ENCODE measurements around the gene CMTM1.

DNA sequence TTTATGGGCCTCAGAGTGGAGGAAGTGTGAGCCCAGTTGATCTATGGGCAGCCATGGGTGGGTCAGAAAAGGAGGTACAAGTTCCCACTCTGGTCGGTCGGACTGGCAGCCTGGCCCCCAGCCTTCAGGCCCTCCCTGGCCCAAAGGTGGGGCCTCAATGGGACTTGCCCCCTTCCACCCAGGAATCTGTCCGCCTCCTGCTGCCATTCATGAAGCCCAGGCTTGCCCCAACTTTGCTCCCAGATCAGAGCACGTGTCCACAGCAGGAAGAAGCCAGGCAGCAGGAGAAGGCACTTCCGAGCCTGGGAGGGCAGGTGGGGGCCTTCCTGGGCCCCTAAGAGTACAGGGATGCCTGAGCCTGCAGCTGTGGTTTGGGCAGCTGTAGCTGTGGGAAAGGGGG is 35.2 kb downstream of the CMTM1 start:
- no peak for TF ChIP-seq CTCF (IDR thresholded peaks at IDR 0.05; ENCODE audit: borderline replicate concordance, extremely low read depth, low read length, poor library complexity, severe bottlenecking)
- no peak for TF ChIP-seq EZH2 (IDR thresholded peaks at IDR 0.05; ENCODE audit: borderline replicate concordance, low read depth, low read length, severe bottlenecking)

All from DND-41 (cell line).